Measurements from ENCODE around the gene ALOX15.
"Not testable (repeated sequence)": the region's sequence is repeated elsewhere in the genome, so short reads cannot be mapped to it uniquely, and the experiment has no call there.

ALOX15 gene

DNA sequence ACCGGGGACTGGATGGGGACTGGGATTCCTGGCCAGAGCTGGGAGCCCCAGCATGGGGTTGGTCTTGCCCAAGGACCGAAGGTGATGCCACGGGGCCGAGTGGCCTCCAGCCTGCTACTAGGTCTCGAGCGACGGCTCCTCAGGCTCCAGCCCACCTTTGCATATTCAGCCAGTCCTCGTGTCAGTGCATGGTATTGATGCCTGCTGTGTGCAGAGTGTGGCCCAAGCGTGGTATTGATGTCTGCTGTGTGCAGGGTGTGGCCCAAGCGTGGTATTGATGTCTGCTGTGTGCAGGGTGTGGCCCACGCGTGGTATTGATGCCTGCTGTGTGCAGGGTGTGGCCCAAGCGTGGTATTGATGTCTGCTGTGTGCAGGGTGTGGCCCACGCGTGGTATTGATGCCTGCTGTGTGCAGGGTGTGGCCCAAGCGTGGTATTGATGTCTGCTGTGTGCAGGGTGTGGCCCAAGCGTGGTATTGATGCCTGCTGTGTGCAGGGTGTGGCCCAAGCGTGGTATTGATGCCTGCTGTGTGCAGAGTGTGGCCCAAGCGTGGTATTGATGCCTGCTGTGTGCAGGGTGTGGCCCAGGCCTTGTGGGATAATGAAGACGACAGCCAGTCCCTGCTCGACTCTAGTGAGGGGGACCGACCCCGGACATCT lies 45.7 kb downstream of the ALOX15 start:
- not testable (repeated sequence) for DNase-seq (ENCODE audit: low read depth, low spot score); H3K27me3 ChIP-seq (ENCODE audit: control insufficient read depth, insufficient read depth, low read length)
- no CpG with 5 or more reads among the region's 23 CpGs for WGBS (ENCODE audit: insufficient coverage, insufficient read length)

DNA sequence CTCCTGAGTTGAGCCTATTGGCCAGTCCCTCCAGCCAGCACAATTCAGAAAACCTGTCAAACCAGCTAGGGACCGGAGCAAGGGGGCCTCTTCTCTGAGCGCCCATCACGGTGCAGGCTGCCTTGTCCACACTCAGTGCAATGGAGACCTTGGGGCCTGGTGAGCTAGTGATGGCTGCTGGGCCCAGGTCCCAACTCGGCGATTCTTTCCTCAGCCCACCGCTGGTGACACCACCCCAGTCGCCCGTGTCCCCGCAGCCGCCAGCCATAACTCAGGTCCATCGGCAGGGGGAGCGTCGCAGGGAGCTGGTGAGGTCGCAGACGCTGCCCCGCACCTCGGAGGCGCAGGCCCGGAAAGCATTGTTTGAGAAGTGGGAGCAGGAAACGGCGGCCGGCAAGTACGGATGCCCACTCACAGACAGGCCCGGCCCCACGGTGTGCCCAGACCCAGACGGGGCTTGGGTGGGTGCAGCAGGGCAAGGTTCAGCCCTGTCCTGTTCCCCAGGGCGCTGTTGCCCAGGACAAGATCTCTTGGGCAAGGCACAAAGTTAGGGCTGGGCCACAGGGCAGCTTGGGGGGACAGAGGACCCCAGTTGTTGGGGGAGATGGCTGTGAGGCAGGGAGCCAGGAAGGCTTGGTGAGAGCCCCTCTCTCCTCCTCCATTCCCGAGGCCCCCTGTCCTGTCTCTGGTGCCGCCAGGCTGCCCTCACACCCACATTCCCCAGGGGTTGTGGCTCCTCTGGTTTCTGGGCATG lies 46.4 kb downstream of the ALOX15 start:
- Histone ChIP-seq H3K27ac (ENCODE audit: low read length) (no peak overlapping the region), H3K9me3 (ENCODE audit: control insufficient read depth, insufficient read depth, low read length) (no peaks in the 10 kb centered on the region), H3K27me3 (ENCODE audit: control insufficient read depth, insufficient read depth, low read length) (no peaks in the 10 kb centered on the region), H3K4me3 (ENCODE audit: low read length) (no peak overlapping the region), H3K4me1 (ENCODE audit: control insufficient read depth, insufficient read depth, low read length) (peaks cover 17% of the 10 kb centered on the region), H3K36me3 (ENCODE audit: control insufficient read depth, insufficient read depth, low read length) (no peaks in the 10 kb centered on the region)
- whole genome bisulfite sequencing (ENCODE audit: insufficient coverage, insufficient read length), result no CpG with 5 or more reads among the region's 29 CpGs
- no peak for DNase-seq (ENCODE audit: low read depth, low spot score)

More for the DNA sequence above, 45.7 kb downstream of the ALOX15 start:
- H3K4me3 ChIP-seq (ENCODE audit: low read length); H3K27ac ChIP-seq (ENCODE audit: low read length); H3K9me3 ChIP-seq (ENCODE audit: control insufficient read depth, insufficient read depth, low read length); H3K36me3 ChIP-seq (ENCODE audit: control insufficient read depth, insufficient read depth, low read length): not testable (repeated sequence)
- H3K4me1 ChIP-seq (ENCODE audit: control insufficient read depth, insufficient read depth, low read length), result peaks cover 23% of the 10 kb centered on the region

DNA sequence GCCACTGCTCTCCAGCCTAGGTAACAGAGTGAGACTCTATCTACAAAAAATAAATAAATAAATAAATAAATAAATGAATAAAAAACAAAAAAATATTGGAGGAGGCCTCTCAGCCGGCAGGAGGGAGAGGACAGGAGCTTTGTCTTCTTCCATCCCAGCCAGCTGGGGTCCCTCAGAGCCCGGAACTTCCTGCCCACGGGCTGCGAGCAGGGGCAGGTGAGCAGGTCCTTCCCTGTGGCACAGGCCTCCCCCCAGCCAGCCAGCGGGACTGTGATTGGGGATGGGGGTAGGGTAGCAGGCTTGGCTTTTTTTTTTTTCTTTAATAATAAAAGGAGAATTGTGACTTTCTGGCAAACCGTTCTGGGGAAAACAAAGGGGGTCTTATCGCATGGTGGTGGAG lies 47.1 kb downstream of the ALOX15 start:
- no peaks in the 10 kb centered on the region for H3K27me3 ChIP-seq (ENCODE audit: control insufficient read depth, insufficient read depth, low read length)

DNA sequence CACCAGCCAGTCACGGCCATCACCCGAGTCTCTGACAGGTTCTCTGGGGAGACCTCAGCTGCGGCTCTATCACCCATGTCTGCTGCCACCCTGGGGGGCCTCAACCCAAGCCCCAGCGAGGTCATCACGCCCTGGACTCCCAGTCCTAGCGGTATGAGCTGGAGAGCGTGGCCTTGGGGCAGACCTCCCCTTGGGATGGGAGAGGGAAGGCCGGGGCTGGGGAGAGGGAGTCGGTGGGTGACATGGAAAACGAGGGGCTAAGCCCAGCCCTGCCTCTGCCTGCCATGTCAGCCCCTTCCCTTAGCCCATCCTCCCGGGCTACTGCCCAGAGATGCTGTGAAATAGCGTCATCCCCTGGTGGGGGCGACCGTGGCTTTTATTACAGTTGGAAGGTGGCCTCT lies 48.5 kb downstream of the ALOX15 start:
- Histone ChIP-seq H3K4me3 (ENCODE audit: low read length) (no peak overlapping the region), H3K27ac (ENCODE audit: low read length) (no peak overlapping the region), H3K36me3 (ENCODE audit: control insufficient read depth, insufficient read depth, low read length) (no peaks in the 10 kb centered on the region), H3K4me1 (ENCODE audit: control insufficient read depth, insufficient read depth, low read length) (peaks cover 9% of the 10 kb centered on the region), H3K9me3 (ENCODE audit: control insufficient read depth, insufficient read depth, low read length) (no peaks in the 10 kb centered on the region), H3K27me3 (ENCODE audit: control insufficient read depth, insufficient read depth, low read length) (no peaks in the 10 kb centered on the region)
- no peak for DNase-seq (ENCODE audit: low read depth, low spot score)
- WGBS (ENCODE audit: insufficient coverage, insufficient read length), result no CpG with 5 or more reads among the region's 14 CpGs

More for the DNA sequence above, 47.1 kb downstream of the ALOX15 start:
- peaks cover 12% of the 10 kb centered on the region for H3K4me1 ChIP-seq (ENCODE audit: control insufficient read depth, insufficient read depth, low read length)
- no peak for DNase-seq (ENCODE audit: low read depth, low spot score)
- H3K36me3 ChIP-seq (ENCODE audit: control insufficient read depth, insufficient read depth, low read length), result no peaks in the 10 kb centered on the region
- no CpG with 5 or more reads among the region's 7 CpGs for WGBS (ENCODE audit: insufficient coverage, insufficient read length)
- no peaks in the 10 kb centered on the region for H3K9me3 ChIP-seq (ENCODE audit: control insufficient read depth, insufficient read depth, low read length)
- no peak overlapping the region for H3K4me3 ChIP-seq (ENCODE audit: low read length)
- no peak overlapping the region for H3K27ac ChIP-seq (ENCODE audit: low read length)

DNA sequence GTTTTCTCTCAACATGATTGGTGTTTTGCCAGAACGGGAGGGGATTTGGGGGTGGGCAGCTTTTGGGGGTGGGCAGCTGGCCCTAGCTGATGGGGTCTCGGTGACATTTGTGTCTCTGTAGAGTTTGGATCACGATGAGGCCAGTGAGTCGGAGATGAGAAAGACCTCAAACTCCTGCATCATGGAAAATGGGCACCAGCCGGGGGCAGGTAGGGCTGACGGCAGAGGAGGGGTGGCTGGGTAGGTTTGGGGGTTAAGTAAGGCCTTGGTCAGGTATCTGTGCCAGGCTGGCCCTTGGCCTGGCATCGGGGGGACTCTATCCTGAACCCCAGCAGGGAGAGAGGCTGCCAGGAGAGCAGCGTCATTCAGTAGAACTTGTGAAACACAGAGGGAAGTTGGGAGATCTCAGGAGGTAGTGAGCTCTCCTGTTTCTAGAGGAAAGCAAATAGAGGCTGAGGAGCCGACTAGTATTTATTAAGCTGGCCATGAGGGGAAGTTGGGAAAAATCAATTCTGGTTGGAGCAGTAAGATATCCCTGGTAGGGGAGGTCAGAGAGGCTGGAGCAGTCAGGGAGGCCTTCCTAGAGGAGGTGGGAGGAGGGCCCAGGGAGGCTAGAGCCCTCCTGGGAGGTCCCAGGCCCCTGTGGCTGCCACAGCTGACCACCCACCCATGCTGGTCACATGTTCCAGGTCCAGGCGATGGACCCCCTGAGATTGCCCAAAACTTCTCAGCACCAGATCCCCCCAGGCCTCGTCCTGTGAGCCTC lies 49.1 kb downstream of the ALOX15 start:
- Histone ChIP-seq H3K27ac (ENCODE audit: low read length) (no peak overlapping the region), H3K36me3 (ENCODE audit: control insufficient read depth, insufficient read depth, low read length) (no peaks in the 10 kb centered on the region), H3K4me3 (ENCODE audit: low read length) (no peak overlapping the region), H3K4me1 (ENCODE audit: control insufficient read depth, insufficient read depth, low read length) (peaks cover 8% of the 10 kb centered on the region), H3K9me3 (ENCODE audit: control insufficient read depth, insufficient read depth, low read length) (no peaks in the 10 kb centered on the region), H3K27me3 (ENCODE audit: control insufficient read depth, insufficient read depth, low read length) (no peaks in the 10 kb centered on the region)
- DNase-seq (ENCODE audit: low read depth, low spot score), result no peak
- no CpG with 5 or more reads among the region's 11 CpGs for WGBS (ENCODE audit: insufficient coverage, insufficient read length)

DNA sequence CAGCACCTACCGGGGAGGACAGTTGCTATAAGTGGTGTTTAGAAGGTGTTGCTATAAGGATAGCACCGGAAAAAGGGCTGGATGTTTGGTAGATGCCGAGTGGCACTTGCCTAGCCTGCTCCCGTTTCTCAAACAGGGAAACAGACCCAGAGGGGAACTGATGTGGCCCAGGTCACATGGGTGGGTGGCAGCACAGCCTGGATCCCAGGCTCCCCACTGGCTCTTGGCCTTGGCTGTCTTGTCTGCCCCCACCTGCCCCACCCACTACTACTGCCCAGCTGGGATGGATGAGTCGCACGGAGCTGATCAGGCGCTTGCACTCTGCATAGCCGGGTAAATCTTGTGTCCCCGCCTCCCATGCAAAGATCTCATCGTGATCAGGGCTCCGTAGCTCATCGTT lies 49.9 kb downstream of the ALOX15 start:
- peaks cover 8% of the 10 kb centered on the region for H3K4me1 ChIP-seq (ENCODE audit: control insufficient read depth, insufficient read depth, low read length)
- DNase-seq (ENCODE audit: low read depth, low spot score), result no peak
- no peaks in the 10 kb centered on the region for H3K27me3 ChIP-seq (ENCODE audit: control insufficient read depth, insufficient read depth, low read length)
- H3K4me3 ChIP-seq (ENCODE audit: low read length), result no peak overlapping the region
- no peaks in the 10 kb centered on the region for H3K36me3 ChIP-seq (ENCODE audit: control insufficient read depth, insufficient read depth, low read length)
- no peaks in the 10 kb centered on the region for H3K9me3 ChIP-seq (ENCODE audit: control insufficient read depth, insufficient read depth, low read length)
- no CpG with 5 or more reads among the region's 12 CpGs for WGBS (ENCODE audit: insufficient coverage, insufficient read length)
- H3K27ac ChIP-seq (ENCODE audit: low read length), result no peak overlapping the region

DNA sequence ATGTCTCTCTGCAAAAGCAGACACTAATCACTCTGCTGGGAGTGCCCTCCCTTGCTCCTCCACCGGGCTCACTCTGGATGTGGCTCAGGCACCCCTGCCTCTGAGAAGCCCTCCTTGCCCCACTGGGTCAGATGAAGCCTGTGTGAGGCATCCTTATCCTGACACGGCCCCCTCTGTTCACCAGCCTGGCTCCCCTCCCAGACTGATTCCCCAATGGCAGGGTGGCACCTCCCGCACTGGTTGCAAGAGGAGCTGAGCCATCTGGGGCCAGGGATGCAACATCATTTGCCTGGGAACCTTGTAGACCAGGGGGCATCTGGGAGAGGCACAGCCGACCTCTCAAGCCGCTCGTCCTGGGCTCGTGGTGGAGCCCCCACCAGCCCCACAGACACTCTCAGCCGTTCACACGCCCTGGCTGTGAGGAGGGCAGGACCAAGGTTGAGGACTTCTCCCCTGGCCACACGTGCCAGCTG lies 50.5 kb downstream of the ALOX15 start:
- Histone ChIP-seq H3K9me3 (ENCODE audit: control insufficient read depth, insufficient read depth, low read length) (no peaks in the 10 kb centered on the region), H3K4me1 (ENCODE audit: control insufficient read depth, insufficient read depth, low read length) (peaks cover 8% of the 10 kb centered on the region), H3K4me3 (ENCODE audit: low read length) (no peak overlapping the region), H3K27me3 (ENCODE audit: control insufficient read depth, insufficient read depth, low read length) (no peaks in the 10 kb centered on the region), H3K27ac (ENCODE audit: low read length) (no peak overlapping the region), H3K36me3 (ENCODE audit: control insufficient read depth, insufficient read depth, low read length) (no peaks in the 10 kb centered on the region)
- no peak for DNase-seq (ENCODE audit: low read depth, low spot score)
- WGBS (ENCODE audit: insufficient coverage, insufficient read length), result no CpG with 5 or more reads among the region's 10 CpGs

DNA sequence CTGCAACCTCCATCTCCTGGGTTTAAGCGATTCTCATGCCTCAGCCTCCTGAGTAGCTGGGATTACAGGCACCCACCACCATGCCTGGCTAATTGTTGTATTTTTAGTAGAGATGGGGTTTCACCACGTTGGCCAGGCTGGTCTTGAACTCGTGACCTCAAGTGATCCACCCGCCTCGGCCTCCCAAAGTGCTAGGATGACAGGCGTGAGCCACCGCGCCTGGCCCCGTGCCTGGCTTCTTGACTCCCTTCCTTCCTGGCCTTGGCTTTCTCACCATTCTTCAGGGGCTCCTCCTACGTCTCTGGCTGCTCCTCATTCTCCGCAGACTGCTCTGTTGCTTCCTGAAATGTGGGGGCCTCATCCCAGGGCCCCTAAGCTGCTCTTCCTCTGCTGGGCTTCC lies 51.4 kb downstream of the ALOX15 start:
- H3K27ac ChIP-seq (ENCODE audit: low read length); H3K4me1 ChIP-seq (ENCODE audit: control insufficient read depth, insufficient read depth, low read length); H3K36me3 ChIP-seq (ENCODE audit: control insufficient read depth, insufficient read depth, low read length); DNase-seq (ENCODE audit: low read depth, low spot score); H3K27me3 ChIP-seq (ENCODE audit: control insufficient read depth, insufficient read depth, low read length); H3K9me3 ChIP-seq (ENCODE audit: control insufficient read depth, insufficient read depth, low read length); H3K4me3 ChIP-seq (ENCODE audit: low read length): not testable (repeated sequence)
- WGBS (ENCODE audit: insufficient coverage, insufficient read length), result no CpG with 5 or more reads among the region's 11 CpGs

DNA sequence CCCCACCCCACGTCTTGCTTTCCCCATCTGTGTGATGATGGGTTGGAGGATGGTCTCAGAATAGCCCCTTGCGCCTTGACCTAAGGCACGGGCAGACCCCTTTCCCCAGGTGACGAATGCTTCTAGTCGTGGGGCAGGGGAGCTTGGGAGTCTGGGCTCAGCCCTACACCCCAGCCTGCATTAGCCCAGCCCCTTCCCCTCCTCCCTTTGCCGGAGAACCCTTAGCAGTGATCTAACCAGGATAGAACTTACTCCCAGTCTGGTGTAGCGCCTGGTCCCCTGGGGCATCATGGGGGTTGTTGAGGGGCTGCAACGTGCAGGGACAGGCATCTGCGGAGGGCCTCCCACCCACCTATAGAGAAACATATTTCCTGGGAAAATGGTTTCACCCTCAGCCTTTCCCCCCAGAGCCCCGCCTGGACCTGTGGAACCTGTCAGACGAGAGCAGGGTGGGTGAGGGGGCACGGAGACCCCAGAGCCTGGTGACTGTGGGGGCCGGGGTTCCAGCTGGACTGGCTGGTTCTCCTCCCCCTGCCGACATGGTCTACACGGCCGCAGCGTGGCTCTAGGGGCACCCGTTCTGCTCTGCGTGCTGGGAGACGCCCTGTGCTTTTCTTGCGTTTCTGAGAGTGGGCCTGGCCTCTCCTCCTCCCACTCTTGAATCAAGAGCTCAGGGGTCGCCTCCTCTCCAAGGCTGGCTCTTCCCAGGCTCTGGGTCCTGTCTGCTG lies 52.4 kb downstream of the ALOX15 start:
- Histone ChIP-seq H3K36me3 (ENCODE audit: control insufficient read depth, insufficient read depth, low read length) (no peaks in the 10 kb centered on the region), H3K27me3 (ENCODE audit: control insufficient read depth, insufficient read depth, low read length) (peaks cover 6% of the 10 kb centered on the region; the same call in 1 of the 2 replicates), H3K4me3 (ENCODE audit: low read length) (no peak overlapping the region), H3K9me3 (ENCODE audit: control insufficient read depth, insufficient read depth, low read length) (no peaks in the 10 kb centered on the region), H3K4me1 (ENCODE audit: control insufficient read depth, insufficient read depth, low read length) (peaks cover 7% of the 10 kb centered on the region; the same call in 1 of the 2 replicates), H3K27ac (ENCODE audit: low read length) (no peak overlapping the region)
- no CpG with 5 or more reads among the region's 22 CpGs for WGBS (ENCODE audit: insufficient coverage, insufficient read length)
- no peak for DNase-seq (ENCODE audit: low read depth, low spot score)

DNA sequence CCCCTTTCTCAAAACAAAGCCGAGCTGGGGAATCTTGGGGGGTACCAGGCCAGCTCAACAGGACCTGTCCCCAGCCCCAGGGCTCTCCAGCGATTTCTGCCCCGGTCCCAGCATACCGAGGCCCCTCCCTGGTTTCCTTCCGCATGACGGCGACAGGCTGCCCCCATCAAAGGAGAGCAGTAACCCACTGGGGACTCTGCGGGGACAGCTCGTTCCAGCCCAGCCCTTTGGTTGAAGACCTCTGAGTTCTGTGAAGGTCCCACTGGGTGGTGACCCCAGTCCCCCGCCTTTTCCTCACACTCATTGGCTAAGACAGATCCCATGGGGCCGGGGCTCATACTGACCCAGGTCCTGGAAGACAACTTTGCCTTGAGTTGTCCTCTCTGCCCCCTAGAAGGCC lies 53.1 kb downstream of the ALOX15 start:
- DNase-seq (ENCODE audit: low read depth, low spot score), result no peak
- H3K36me3 ChIP-seq (ENCODE audit: control insufficient read depth, insufficient read depth, low read length), result no peaks in the 10 kb centered on the region
- H3K27ac ChIP-seq (ENCODE audit: low read length), result no peak overlapping the region
- H3K4me3 ChIP-seq (ENCODE audit: low read length), result no peak overlapping the region
- H3K27me3 ChIP-seq (ENCODE audit: control insufficient read depth, insufficient read depth, low read length), result peaks cover 11% of the 10 kb centered on the region; the same call in 1 of the 2 replicates
- WGBS (ENCODE audit: insufficient coverage, insufficient read length), result no CpG with 5 or more reads among the region's 11 CpGs
- H3K9me3 ChIP-seq (ENCODE audit: control insufficient read depth, insufficient read depth, low read length), result no peaks in the 10 kb centered on the region
- peaks cover 7% of the 10 kb centered on the region; the same call in 1 of the 2 replicates for H3K4me1 ChIP-seq (ENCODE audit: control insufficient read depth, insufficient read depth, low read length)
